ENCODE measurements around the gene ARFGAP3. TPM values are rescaled to one million over a fixed set of nuclear protein-coding genes. Genes with fewer than 3 reads are reported as not detected.
"Not testable (repeated sequence)": the region's sequence is repeated elsewhere in the genome, so short reads cannot be mapped to it uniquely, and the experiment has no call there.

Gene ARFGAP3
- total RNA-seq, 1 donor from 2014 or later, result 57.3 TPM

DNA sequence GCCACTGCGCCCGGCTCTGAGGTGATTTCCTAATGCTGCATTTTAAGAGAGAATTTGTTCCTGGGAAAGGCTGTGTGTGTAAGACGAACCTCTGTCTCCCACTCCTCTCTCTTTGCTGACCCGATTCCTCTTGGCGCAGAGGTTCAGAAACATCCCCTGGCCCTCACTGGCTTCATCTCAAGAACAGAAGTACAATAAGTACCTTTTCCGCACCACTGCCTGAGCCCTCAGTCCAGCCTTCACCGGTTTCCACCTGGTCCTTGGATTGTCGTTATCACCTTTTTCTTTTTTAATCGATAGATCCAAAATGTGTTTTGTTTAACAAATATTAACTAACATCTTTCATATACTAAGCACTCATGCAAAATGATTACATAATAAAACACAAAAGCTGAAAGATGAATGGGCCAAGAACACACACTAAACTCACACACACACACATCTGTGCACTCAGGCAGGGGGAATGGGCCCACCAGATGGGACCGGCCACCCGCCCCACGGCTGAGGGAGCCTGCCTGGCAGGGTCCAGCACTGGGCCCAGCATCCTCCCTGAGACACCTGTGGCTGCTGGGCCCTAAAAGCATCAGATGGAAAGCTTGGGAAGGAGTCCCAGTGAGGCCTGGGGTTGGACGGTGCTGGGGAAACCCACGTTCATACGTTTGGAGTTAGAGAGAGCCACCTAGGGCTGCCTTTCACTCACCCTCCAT is 86.0 kb downstream of the ARFGAP3 start:
- DNase-seq (ENCODE audit: low spot score), result no peak

DNA sequence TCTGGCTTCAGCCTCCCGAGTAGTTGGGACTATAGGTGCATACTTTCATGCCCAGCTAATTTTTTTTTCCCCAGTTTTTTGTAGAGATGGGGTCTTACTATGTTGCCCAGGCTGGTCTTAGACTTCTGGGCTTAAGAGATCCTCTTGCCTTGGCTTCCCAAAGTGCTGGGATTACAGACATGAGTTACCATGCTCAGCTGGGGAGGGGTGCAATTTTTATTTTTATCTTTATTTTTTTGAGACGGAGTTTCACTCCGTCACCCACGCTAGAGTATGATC is 86.7 kb downstream of the ARFGAP3 start:
- DNase-seq (ENCODE audit: low spot score), result no peak

DNA sequence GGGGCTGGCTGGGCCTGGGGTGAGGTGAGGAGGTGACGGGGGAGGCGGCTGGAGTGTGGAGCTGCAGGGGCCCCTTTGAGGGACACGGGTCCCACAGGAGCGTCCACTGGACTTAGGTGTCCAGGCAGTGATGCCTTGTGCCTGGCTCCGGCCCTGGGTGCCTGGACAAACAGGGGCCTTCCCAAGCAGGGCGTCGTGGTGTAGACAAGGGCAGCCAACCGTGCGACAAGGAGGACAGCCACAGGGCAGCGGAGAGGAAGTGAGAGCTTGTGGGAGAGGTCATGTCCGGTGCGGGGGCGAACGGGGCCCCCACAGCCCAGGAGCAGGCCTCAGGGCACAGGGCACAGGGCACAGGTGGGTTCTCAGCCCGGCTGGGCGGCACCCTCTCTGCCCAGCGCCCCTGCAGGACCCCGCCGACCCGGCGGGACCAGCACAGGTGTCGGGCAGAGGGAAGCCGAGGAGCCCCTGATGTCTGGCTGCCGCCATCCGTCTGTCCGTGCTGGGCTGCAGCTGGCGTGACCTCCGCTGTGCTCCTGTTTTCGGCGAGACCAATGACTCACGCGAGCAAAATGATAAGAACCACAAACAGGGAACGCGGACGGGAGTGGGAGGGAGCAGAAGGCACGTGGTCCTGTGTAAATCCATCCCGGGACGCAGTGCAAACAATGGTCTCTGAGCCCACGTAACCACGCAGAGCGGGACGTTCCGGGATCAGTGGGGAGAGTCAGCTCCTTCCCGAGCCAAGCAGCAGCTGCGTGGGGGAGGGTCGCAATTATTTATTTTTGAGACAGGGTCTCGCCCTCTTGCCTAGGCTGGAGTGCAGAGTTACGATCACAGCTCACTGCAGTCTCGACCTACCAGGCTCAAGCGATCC is 87.3 kb downstream of the ARFGAP3 start:
- DNase-seq (ENCODE audit: low spot score), result no peak

DNA sequence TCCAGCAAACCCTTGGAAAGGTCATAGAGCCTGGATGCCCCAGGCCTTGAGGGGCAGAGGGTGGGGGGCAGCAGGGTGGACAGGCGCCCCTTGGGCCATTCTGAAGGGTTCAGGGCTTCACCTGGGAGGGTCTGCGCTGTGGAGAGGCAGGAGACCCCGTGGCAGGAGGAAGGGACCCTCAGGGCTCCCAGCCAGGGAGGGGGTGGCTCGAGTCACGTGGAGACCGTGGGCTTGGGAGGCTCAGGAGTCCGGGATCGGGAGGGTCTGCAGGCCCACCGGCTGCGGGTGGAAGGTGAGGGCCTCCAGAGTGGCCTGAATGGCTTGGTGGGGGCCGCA is 87.9 kb downstream of the ARFGAP3 start:
- no peak for DNase-seq (ENCODE audit: low spot score)

DNA sequence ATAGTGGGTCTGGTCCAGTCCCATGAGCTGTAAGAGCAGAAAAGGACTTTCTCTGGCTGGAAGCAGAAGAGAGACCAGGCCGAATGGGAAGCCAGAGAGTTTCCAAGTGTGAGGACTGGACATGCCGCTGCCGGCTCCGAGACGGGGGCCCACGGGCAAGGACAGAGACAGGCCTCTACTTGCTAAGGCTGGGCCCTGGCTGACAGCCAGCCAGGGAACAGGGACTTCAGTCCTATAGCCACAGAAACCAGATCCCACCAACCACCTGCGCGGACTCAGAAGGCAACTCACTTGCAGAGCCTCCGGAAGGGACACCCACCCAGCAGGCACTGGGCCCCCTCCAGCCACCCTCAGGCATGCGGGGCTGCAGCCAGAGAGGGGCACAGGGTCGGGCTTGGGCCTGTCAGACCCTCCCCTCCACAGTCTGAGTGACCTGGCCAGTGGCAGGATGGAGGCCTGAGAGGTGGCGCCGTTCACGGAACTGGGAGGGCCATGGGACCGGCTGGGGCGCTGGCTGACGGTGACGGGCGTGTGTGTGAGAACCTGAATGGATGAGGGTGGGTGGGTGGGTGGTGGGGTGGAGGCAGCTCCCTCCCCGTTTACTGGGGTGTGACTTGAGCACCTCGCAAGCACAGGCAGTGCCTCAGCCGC is 88.6 kb downstream of the ARFGAP3 start:
- DNase-seq (ENCODE audit: low spot score), result no peak

DNA sequence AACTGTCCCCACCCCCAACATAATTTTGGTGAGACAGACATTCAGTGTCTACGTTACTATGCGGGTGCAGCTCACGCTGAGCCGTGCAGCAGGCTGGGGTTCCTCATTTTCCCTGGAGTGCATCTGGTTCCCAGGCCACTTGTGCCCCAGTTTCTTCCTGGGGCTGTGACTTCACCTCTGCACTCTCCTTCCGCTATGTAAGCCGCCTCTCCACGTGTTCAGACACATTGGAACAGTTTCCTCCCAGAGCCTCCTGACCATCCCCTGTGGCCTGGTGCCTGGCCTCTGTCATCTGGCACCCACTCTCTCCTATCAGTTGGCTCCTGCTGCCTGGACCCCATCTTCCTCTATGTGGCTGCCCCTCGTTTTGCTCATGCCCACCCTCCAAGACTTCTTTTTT is 90.2 kb downstream of the ARFGAP3 start:
- no peak for DNase-seq (ENCODE audit: low spot score)

DNA sequence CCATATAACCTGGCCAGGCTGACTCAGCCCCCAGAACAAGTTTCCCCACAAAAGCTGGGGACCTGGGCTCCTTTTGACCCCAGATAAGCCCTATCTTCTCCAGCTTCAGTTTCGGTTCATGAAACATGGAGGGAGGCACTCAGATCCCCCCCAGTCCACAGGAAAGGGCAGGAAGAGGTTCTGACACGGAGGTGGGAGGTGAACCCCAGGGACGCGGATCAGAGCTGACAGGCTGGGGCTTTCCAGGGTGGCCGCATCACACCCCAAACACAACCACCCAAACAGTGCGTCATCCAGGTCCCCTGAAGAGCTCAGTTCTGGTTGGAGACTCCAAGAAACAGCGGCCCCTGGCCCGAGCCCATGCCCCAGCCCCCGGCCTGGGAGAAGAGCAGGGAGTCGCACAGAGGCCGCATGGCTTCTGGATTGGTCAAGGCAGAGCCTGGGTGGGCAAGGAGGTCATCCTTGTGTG is 92.1 kb downstream of the ARFGAP3 start:
- no peak for DNase-seq (ENCODE audit: low spot score)

DNA sequence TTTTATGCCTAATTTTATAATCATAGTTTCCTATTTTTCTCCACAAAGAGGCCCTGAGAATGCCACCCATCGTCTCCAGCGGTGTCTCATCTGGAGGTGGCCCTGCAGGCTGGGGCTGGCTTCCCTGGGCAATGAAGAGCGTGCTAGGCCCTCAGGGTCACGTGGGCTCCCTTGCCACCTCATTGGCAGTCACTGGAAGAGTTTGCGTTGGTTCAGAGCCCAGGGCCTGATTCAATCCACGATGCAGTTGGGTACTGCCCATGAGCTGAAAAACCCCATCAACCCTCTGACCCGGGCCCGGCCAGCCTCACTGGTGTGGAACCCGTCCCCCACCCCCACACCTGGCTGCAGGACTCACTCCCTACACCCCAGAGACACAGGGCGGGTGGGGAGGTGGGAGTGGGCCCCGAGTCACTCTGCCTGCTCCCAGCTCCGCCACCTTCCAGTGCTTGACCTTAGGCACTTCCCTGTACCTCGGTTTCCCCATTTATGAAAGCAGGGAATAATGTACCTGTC is 93.0 kb downstream of the ARFGAP3 start:
- DNase-seq (ENCODE audit: low spot score), result no peak

DNA sequence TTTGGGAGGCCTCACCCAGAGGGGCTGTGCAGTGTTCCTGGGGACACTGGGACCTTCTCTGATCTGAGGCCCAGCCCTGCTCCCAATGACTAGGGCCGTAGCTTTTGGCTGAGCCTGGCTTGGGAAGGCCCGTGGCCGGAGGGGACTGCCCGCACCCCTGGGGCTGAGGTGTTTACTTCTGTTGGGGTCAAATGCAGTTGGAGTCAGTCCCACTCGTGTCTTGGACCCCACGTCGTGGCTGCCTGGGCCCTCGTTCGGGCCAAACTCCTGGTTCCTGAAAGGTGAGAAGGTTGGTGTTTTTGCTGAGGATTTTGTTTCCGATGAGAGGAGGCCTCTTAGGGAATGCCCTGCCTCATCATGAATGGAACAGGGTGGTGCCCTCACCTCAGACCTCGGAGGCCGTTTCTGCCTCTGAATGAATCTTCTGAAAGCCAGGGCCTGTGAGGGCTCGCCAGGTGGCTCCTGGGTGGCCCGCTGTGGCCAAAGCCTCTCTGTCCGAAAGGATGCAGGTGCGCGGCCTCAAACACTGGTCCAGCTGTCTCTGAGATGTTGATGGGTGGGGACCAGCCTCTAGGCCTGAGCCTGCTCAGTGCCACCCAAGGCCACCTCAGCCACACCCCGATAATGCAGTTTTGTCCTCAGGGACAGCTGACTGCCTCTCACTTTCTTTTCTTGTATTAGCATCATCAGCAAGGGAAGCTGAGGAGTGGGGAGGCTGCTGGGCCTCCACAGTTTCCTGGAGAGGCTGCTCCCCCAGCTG is 96.1 kb downstream of the ARFGAP3 start:
- no peak for DNase-seq (ENCODE audit: low spot score)

DNA sequence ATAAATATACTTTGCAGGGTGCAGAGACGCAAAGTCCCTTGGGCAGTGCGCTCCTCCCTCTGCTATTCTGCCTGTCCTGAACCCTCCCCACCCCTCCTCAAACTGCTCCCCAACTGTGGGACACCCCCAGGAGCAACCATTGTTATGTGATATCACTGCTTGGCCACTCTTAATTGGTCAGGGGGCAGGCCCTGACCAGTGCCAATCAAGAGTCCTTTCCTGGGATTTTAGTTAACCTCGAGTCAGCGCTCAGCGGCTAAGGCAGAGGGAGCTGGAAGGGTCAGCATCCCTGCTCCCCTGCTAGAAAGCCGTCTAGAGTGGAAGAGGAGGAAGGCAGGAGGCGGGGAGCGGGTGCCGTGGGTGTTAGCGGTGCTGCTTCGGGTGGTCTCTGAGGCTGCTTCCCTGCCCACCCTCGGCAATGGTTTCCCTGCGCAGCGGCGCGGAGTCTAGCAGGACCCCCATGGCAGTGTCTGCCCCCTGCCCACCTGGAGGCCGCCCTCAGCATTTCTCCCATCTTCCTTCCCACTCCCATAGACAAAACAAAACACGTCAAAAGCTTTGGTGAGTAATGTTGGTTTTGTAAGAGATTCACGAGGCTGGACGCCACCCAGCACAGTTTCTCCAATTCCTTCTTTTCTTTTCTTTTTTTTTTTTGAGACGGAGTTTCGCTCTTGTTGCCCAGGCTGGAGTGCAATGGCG is 98.0 kb downstream of the ARFGAP3 start:
- DNase-seq (ENCODE audit: low spot score), result no peak

DNA sequence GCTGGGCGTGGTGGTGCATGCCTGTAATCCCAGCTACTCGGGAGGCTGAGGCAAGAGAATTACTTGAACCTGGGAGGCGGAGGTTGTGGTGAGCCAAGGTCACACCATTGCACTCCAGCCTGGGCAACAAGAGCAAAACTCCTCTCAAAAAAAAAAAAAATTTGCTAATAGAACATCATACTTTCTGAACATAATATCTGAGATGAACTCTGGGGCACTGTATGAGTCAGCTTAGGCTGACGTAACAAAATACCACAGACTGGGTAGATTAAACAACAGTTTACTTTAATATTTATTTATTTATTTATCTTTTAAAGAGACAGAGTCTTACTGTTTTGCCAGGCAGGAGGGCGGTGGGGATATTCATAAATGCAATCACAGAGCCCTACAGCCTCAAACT is 101.5 kb downstream of the ARFGAP3 start:
- DNase-seq (ENCODE audit: low spot score), result not testable (repeated sequence)

DNA sequence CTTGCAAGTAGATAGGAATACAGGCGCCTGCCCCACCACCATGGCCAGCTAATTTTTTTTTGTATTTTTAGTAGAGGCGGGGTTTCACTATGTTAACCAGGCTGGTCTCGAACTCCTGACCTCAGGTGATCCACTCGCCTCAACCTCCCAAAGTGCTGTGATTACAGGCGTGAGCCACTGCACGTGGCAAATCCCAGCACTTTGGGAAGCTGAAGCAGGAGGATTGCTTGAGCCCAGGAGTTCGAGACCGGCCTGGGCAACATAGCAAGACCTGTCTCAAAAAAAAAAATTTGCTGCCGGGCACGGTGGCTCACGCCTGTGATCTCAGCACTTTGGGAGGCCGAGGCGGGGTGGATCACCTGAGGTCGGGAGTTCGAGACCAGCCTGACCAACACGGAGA is 102.0 kb downstream of the ARFGAP3 start:
- DNase-seq (ENCODE audit: low spot score), result not testable (repeated sequence)

DNA sequence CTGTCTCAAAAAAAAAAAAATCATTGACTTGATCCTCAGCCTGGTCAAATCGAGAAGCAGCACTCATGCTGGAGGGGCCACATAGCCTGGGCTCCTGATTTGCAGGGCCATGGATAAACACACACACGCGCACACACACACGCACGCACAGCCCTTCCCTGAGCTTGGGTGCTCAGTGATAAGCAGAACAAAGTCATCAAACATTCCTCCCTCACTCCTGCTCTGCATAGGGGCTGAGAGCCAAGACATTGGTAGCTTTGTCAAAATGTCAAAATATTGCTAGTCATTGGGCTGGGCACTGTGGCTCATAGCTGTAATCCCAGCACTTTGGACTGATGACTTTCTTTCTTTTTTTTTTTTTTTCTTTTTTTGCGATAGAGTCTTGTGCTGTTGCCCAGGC is 102.4 kb downstream of the ARFGAP3 start:
- DNase-seq (ENCODE audit: low spot score), result no peak

DNA sequence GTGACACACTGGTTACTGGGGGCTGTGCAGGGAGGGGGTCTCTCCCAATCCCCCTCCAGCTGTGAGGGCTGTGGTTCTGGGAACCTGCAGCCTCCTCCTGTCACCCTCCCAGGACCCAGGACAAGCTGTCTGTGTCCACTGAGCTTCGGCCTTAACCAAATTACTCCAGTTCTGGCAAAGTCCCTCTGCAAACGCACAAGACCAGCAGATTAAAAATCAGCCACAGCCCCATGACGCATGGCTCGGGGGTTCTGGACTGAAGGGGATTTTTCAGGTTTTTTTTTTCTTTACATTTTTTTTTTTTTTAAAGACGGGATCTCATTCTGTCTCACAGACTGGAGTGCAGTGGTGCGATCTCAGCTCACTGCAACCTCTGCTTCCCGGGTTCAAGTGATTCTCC is 104.2 kb downstream of the ARFGAP3 start:
- no peak for DNase-seq (ENCODE audit: low spot score)

DNA sequence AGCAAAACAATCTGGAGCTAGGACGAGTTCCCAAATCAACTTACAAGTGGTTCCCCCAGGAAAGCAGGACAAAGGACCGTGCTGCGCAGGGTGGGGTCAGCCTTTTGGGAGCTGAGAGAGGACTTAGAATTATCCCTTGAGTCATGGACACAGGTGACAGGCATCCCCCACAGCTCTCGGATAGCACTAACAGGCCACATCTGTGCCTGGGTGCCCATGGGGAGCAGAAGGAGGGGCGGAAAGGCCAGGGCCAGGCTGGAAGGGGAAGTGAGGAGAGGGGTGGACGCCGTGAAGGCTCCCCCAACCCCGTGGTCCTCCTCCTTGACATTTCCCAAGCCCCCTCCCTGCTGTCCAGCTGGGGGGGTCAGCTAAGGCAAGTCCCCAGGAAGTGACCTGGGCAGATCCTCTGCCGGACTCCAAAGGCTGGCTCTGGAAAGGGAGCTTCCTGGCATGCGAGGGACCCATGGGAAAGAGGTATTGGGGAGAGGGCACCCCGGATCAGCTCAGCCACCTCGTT is 104.8 kb downstream of the ARFGAP3 start:
- no peak for DNase-seq (ENCODE audit: low spot score)

DNA sequence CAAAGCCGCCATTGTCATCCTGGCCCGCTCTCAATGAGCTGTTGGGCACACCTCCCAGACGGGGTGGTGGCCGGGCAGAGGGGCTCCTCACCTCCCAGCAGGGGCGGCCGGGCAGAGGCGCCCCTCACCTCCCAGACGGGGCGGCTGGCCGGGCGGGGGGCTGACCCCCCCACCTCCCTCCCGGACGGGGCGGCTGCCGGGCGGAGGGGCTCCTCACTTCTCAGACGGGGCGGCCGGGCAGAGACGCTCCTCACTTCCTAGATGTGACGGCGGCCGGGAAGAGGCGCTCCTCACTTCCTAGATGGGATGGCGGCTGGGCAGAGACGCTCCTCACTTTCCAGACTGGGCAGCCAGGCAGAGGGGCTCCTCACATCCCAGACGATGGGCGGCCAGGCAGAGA is 106.7 kb downstream of the ARFGAP3 start:
- DNase-seq (ENCODE audit: low spot score), result not testable (repeated sequence)

DNA sequence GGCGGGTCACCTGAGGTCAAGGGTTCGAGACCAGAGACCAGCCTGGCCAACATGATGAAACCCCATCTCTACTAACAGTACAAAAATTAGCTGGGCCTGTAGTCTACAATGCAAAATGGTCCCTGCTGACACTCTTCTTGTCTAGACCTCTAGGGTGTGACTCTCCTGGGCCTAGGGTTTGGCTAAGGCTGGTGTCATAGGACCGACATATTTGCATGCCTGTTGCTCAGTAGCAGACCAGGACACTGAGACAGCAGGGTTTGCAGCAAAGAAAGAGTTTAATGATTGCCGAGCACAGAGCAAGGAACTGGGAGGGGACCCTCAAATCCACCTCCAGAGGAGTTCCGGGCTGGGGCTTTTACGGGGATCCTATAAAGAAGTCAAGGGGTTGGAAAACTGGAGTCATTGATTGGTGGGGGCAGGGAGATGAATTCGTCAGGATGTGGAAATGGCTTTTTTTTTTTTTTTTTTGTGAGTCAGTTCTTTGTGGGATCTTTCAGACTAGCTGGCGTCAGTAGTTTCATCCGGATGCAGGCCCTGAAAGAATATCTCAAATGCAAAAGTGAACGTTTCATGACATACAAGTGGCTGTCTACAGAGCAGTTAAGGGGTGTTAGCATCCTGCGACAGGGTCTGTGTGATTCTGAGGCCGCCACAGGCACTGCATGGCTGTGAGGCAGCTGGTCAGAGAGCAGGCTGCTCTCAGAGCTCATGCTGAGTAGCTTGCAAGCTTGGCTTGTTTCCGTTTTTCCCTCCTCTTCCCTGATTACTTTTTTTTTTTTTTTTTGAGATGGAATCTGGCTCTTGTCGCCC is 109.2 kb downstream of the ARFGAP3 start:
- no peak for DNase-seq (ENCODE audit: low spot score)

All from mesenteric fat pad (tissue), 1 donor.